ENCODE measurements around the gene WDR41.
A peak's percentile ranks its signal among the peaks of the same experiment; 100 is the strongest.
"Not testable (repeated sequence)": the region's sequence is repeated elsewhere in the genome, so short reads cannot be mapped to it uniquely, and the experiment has no call there.

WDR41 gene, protein sequence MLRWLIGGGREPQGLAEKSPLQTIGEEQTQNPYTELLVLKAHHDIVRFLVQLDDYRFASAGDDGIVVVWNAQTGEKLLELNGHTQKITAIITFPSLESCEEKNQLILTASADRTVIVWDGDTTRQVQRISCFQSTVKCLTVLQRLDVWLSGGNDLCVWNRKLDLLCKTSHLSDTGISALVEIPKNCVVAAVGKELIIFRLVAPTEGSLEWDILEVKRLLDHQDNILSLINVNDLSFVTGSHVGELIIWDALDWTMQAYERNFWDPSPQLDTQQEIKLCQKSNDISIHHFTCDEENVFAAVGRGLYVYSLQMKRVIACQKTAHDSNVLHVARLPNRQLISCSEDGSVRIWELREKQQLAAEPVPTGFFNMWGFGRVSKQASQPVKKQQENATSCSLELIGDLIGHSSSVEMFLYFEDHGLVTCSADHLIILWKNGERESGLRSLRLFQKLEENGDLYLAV

GRCh38 chr5:77491783-77492652 is at the start of gene WDR41:
Gene WDR41, minus strand, starts transcription at chr5:77492316. Its CDS starts 96 bp downstream, at chr5:77492220.
- peak; percentile 77 for DNase-seq

DNA sequence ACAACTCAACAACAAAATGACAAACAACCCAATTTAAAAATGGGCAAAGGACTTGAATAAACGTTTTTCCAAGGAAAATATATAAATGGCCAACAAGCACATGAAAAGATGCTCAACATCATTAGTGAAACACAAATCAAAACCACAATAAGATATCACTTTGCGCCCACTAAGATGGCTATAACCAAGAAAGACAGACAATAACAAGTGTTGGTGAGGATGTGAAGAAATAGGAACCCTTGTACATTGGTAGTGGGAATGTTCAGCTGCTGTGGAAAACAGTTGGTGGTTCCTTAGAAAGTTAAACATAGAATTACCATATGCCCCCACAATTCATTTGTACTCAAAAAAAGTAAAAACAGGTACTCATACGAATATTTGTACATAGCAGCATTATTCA is 39.2 kb upstream of the WDR41 start:
- no peak for DNase-seq

- no peak for DNase-seq
These were observed 26.2 kb upstream of the WDR41 start for GRCh38 chr5:77518304-77518703.

GRCh38 chr5:77514457-77514856 is 22.3 kb upstream of the WDR41 start:
- DNase-seq: no peak

DNA sequence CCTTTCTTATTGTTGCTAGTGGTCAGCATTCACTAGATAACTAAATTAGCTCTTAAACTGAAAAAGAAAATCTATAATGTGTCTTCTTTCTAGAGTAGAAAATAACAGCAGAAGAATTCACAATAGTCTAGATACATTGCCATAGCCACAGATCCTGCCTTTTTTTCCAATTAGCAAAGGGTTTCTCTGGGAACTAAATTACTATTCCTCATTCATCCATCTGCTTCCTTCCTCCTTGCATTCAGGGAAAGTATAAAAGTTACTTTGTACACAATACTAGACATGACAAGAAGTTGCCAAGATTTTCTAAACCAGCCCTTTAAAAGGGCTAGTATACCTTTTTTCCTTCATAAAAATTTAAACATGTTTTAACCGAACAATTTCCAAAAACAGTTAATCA is 21.2 kb upstream of the WDR41 start:
- no peak for DNase-seq

DNA sequence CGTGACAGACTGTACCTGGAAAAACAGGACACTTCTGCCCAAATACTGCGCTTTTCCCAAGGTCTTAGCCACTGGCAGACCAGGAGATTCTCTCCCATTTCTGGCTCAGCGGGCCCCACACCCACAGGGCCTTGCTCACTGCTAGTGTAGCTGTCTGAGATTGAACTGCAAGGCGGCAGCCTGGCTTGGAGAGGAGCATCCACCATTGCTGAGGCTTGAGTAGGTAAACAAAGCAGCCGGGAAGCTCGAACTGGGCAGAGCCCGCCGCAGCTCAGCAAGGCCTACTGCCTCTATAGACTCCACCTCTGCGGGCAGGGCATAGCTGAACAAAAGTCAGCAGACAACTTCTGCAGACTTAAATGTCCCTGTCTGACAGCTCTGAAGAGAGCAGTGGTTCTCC is 9.0 kb upstream of the WDR41 start:
- not testable (repeated sequence) for DNase-seq

- no peak for DNase-seq
These were observed 7.9 kb upstream of the WDR41 start for GRCh38 chr5:77499973-77500372.

GRCh38 chr5:77499441-77499840 is 7.3 kb upstream of the WDR41 start:
- DNase-seq: no peak

- DNase-seq: no peak
These were observed 6.8 kb upstream of the WDR41 start for GRCh38 chr5:77498952-77499351.

DNA sequence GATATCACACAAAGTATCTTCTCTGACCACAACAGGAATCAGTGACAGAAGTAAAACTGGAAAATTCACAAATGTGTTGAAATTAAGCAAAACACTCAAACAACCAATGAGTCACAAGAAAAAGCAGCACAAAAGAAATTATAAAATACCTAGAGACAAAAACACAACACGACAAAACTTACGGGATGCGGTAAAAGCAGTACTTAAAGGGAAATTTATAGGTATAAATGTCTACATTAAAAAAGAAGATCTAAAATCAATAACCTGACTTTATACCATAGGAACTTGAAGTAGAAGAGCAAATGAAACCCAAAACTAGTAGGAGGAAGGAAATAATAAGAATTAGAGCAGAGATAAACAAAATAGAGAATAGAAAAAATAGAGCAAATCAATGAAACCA is 2.8 kb upstream of the WDR41 start:
- DNase-seq: no peak

DNA sequence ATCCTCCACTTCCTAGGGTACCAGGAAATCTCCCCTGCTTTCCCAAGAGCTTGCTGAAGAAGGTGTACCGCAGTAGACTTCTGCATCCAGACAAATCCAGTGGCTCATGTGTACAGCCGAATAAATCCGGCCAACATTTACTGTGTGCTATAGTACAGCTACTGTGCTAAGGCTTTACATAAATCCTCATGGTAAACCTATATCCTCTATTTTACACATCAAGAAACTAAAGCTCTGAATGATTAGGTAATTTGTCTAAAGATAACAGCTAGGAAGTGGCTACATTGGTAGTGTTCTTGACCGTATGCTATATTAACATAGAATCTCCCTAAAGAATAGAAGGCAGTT is 511 bp upstream of the WDR41 start:
- no peak for DNase-seq

DNA sequence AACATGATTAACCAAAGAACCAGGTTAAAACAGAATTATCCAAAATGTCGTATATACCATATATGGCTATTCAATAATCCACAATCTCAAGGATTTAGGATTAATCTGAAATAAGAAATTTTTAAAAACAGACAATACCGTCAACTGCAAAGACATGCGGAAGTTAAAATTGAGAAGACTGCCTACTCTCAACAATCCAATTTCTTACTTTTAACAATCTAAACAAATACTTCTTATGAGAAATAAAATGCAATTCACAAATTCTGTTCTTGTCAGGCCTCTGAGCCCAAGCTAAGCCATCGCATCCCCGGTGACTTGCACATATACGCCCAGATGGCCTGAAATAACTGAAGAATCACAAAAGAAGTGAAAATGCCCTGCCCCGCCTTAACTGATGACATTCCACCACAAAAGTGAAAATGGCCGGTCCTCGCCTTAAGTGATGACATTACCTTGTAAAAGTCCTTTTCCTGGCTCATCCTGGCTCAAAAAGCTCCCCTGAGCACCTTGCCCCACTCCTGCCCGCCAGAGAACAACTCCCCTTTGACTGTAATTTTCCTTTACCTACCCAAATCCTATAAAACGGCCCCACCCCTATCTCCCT is 1.3 kb downstream of the WDR41 start:
- not testable (repeated sequence) for DNase-seq

GRCh38 chr5:77486344-77486962 is 5.7 kb downstream of the WDR41 start:
- DNase-seq: no peak

DNA sequence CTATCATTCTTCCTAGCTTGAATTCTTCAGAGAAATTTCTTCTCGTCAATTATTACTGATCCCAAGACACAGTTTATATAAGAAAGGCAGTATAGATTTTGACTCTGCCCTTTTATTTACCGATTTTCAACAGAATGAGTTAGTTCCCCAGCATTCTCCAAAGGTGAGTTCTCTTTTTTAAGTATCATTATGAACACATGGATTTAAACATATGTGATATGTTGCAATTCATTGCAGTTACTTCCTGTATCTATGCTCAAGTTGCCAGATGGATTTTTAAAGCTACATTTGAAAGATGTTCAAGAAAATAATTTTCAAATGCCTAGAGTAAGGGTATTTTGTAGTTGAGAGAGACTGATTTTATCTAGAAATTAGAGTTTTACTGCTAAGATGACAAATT is 8.4 kb downstream of the WDR41 start:
- peak; percentile 37 for DNase-seq

- not testable (repeated sequence) for DNase-seq
These were observed 17.1 kb downstream of the WDR41 start for GRCh38 chr5:77475041-77475440.

DNA sequence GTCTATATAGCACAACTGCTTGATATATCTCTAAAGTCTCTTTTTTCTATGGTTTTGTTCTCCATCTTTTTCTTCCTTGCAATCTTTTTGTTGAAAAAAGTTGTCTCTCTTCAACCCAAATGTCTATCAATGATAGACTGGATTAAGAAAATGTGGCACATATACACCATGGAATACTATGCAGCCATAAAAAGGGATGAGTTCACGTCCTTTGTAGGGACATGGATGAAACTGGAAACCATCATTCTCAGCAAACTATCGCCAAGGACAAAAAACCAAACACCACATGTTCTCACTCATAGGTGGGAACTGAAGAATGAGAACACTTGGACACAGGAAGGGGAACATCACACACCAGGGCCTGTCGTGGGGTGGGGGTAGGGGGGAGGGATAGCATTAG is 23.2 kb downstream of the WDR41 start:
- not testable (repeated sequence) for DNase-seq

DNA sequence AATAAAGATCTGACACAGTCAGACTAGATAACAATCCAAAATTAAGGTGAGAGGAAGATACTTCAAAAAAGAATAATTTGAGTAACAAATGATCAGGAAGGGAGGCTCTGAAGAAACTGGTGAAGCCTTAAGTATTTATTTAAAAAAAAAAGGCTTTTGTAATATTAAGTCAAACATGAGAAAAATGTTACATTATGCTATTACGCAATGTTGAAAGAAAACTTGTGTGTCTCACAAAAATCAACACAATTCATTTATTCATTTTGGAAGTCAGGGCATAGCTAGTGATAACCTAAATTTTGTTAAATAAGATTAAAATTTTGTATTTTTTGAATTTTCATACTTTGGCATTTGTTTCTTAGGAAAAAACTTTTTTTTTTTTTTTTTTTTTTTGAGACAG is 28.2 kb downstream of the WDR41 start:
- DNase-seq: no peak

- DNase-seq: no peak
These were observed 30.8 kb downstream of the WDR41 start for GRCh38 chr5:77461287-77461686.

DNA sequence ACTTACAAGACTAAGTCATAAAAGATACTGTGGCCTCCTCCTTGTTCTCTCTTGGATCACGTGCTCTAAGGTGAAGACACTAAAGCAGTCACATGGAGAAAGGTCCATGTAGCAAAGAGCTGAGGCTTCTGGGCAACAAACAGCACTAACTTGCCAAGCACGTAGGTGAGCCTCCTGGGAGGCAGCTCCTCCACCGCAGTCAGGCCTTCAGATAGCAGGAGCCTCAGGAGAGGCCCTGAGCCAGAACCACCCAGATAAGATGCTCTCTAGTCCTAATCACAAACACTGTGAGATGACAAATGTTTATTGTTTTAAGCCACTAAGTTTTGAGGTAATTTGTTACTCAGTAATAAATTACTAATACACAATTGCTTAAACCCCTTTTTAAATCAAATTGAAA is 38.0 kb downstream of the WDR41 start:
- DNase-seq: no peak

DNA sequence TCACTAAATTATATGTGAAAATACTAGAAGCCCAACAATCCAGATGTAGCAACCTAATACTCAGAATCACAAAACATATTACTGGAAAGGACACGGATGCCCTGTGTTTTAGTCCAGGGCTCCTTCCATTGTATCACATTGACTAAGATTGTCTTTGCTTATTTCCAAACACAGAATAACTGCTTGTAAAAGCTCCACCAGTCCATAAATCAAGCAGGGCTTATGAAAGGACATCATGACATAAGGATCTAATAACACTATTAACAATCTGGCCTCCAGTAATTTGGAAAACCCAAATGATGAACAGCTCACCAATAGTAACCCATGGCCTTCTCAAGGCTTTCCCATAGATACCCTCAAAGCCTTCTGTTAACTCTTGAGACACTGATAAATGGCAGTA is 39.8 kb downstream of the WDR41 start:
- no peak for DNase-seq

GRCh38 chr5:77449981-77450380 is 42.1 kb downstream of the WDR41 start:
- DNase-seq: no peak

DNA sequence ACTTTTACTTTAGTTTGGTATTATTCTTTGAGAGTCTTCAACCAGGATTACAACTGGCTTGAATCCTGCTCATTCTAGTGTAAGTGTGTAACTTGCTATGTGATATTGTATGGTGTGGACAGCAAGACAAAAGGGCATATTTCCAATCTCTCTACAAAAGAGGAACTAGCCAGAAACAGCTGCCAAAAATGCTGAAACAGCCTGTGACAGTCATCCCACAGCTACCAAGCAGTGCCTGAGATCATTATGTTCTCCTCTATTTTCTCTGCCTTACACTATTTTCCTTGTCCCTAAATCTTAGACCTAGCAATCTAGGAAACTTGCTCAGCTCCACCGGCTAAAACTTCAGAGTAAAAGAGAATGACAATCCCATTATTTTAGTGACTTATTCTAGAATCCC is 42.8 kb downstream of the WDR41 start:
- peak; percentile 39 for DNase-seq

DNA sequence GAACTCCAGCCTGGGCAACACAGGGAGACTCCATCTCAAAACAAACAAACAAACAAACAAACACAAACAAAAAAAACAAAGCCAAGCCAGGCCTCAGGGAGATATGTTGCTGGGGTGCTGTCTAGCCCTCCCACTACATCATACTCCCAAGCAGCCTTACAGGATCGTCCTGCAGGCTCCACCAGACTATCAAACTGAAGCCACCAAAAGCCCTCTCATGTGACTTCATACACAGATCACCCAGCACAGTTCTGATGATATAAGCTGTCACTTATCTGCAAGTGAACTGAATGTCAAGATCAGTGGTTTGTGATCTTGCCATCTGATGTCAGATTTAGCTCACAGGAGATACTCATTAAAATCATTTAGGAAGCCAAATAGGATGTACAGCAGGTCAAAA is 43.3 kb downstream of the WDR41 start:
- no peak for DNase-seq
